PFSK-1 (cell line): ENCODE measurements around the gene AHCYL1.

Source experiments
- TAF1 ChIP-seq: IDR thresholded peaks from 2 replicates; pipeline ENCODE4 v1.6.1; 2012; ENCODE audit warnings: low read length, control low read depth, borderline replicate concordance; ENCODE audit not compliant: insufficient read depth
- TF ChIP-seq, protein P1 (sequence below), 2 experiments: IDR thresholded peaks; 2 replicates each; pipeline versions ENCODE4 v1.6.1 to v1.8.0; 2011 to 2012; ENCODE audit warnings: low read depth in 2 of 2, low read length in 2 of 2, control low read depth in 1 of 2, inconsistent platforms in 1 of 2, mild to moderate bottlenecking in 1 of 2, moderate library complexity in 1 of 2; ENCODE audit not compliant: insufficient read depth in 1 of 2

DNA sequence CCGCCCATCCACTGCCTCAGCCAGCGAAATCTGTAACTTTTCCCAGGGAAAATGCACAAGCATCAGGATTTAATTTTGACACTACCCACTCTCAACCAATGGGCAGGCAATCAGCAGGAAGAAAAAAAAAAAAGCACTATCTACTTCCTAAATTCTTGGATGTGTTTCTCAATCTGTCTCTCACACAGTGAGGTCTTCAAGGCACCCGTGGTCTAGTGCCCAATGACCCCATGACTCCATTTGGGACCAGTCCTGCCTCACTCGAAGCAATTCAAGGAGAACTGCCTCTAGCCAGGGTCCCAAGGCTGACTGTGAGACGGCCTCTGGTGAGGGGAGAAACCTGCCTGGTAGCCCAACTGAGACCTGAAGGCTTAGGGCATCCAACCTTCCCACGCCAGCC lies 38.1 kb upstream of the AHCYL1 start:
- TF ChIP-seq, protein P1, sequence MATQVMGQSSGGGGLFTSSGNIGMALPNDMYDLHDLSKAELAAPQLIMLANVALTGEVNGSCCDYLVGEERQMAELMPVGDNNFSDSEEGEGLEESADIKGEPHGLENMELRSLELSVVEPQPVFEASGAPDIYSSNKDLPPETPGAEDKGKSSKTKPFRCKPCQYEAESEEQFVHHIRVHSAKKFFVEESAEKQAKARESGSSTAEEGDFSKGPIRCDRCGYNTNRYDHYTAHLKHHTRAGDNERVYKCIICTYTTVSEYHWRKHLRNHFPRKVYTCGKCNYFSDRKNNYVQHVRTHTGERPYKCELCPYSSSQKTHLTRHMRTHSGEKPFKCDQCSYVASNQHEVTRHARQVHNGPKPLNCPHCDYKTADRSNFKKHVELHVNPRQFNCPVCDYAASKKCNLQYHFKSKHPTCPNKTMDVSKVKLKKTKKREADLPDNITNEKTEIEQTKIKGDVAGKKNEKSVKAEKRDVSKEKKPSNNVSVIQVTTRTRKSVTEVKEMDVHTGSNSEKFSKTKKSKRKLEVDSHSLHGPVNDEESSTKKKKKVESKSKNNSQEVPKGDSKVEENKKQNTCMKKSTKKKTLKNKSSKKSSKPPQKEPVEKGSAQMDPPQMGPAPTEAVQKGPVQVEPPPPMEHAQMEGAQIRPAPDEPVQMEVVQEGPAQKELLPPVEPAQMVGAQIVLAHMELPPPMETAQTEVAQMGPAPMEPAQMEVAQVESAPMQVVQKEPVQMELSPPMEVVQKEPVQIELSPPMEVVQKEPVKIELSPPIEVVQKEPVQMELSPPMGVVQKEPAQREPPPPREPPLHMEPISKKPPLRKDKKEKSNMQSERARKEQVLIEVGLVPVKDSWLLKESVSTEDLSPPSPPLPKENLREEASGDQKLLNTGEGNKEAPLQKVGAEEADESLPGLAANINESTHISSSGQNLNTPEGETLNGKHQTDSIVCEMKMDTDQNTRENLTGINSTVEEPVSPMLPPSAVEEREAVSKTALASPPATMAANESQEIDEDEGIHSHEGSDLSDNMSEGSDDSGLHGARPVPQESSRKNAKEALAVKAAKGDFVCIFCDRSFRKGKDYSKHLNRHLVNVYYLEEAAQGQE (IDR thresholded peaks at IDR 0.05; ENCODE audit: insufficient read depth in 1 of 2, low read depth in 2 of 2, low read length in 2 of 2): no peak
- TF ChIP-seq TAF1: no peak
